Cardiac septum (tissue), 1 donor: ENCODE results near the gene INPP1. TPM values are rescaled to one million over a fixed set of nuclear protein-coding genes. Genes with fewer than 3 reads are reported as not detected.

Experiments used
- DNase-seq: peaks from one replicate; pipeline ENCODE4 v3.0.0-alpha.2; 2020; ENCODE audit warnings: low spot score
- intact Hi-C: fragments of 100-400 bp; cut with DNase I; formaldehyde crosslinking; loops from one replicate; pipeline ENCODE4 v1.14.0; 2022
- total RNA-seq: library from RNA; stranded (reverse); fragmentation: NEBNext Ultra II Directional; extraction: Animal tissue kit (Norgen Biotek cat#: 25700); gene quantifications from one replicate; pipeline ENCODE4 v1.2.1, GENCODE V29; 2021
- donor health status: DM: no; HTN: no; CAD: no.

The INPP1 gene
- total RNA-seq, 1 donor from 2014 or later, result 12.4 TPM

GRCh38 chr2:190420801-190421200 lies 77.4 kb downstream of the INPP1 start:
- intact Hi-C loops, result no loop called here
- no peak for DNase-seq

Other genes starting within 250 kb of the INPP1 start
- gene HIBCH, start 23.8 kb upstream of the INPP1 start, total RNA-seq, result 21.9 TPM
- gene MFSD6, start 64.8 kb downstream of the INPP1 start, total RNA-seq, result 14.4 TPM
- 3.6 TPM for gene NEMP2, start 191.1 kb downstream of the INPP1 start, total RNA-seq